Measurements from ENCODE around the gene PLCL2.

The PLCL2 gene

GRCh38 chr3:17013050-17013449 is 128.3 kb downstream of the PLCL2 start:
- no peaks in the 10 kb centered on the region for H3K27me3 ChIP-seq (ENCODE audit: low read length)
- H2AFZ ChIP-seq (ENCODE audit: low read depth, low read length, severe bottlenecking): no peak overlapping the region
- H3K79me2 ChIP-seq (ENCODE audit: insufficient read depth, low read length): no peaks in the 10 kb centered on the region
- no peak overlapping the region for H3K9ac ChIP-seq (ENCODE audit: low read length)
- H3K27ac ChIP-seq (ENCODE audit: low read depth, low read length): no peak overlapping the region
- no peak overlapping the region for H3K4me3 ChIP-seq (ENCODE audit: insufficient read depth, low read length, poor library complexity, severe bottlenecking)
- no peak overlapping the region for H3K4me2 ChIP-seq (ENCODE audit: low read depth, low read length, poor library complexity, severe bottlenecking)
- no peaks in the 10 kb centered on the region for H3K36me3 ChIP-seq (ENCODE audit: low read length)
- no peak for TF ChIP-seq EZH2phosphoT487 (conservative IDR thresholded peaks at IDR 0.05; ENCODE audit: low read length)
- TF ChIP-seq, protein P1, sequence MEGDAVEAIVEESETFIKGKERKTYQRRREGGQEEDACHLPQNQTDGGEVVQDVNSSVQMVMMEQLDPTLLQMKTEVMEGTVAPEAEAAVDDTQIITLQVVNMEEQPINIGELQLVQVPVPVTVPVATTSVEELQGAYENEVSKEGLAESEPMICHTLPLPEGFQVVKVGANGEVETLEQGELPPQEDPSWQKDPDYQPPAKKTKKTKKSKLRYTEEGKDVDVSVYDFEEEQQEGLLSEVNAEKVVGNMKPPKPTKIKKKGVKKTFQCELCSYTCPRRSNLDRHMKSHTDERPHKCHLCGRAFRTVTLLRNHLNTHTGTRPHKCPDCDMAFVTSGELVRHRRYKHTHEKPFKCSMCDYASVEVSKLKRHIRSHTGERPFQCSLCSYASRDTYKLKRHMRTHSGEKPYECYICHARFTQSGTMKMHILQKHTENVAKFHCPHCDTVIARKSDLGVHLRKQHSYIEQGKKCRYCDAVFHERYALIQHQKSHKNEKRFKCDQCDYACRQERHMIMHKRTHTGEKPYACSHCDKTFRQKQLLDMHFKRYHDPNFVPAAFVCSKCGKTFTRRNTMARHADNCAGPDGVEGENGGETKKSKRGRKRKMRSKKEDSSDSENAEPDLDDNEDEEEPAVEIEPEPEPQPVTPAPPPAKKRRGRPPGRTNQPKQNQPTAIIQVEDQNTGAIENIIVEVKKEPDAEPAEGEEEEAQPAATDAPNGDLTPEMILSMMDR (IDR thresholded peaks at IDR 0.05; ENCODE audit: insufficient read depth, low read length, poor library complexity, severe bottlenecking): no peak
- H3F3A ChIP-seq (ENCODE audit: insufficient read depth): no peaks in the 10 kb centered on the region
- no peaks in the 10 kb centered on the region for H3K9me2 ChIP-seq (replicated peaks; ENCODE audit: insufficient read depth, low read length)
- no peaks in the 10 kb centered on the region for H4K20me1 ChIP-seq (ENCODE audit: low read depth, low read length)
- H3K9me3 ChIP-seq (ENCODE audit: insufficient read depth, low read length): no peaks in the 10 kb centered on the region

GRCh38 chr3:17013571-17013970 is 128.8 kb downstream of the PLCL2 start:
- Histone ChIP-seq H3K79me2 (ENCODE audit: insufficient read depth, low read length) (no peaks in the 10 kb centered on the region), H3K36me3 (ENCODE audit: low read length) (no peaks in the 10 kb centered on the region), H4K20me1 (ENCODE audit: low read depth, low read length) (no peaks in the 10 kb centered on the region), H3K9me3 (ENCODE audit: insufficient read depth, low read length) (no peaks in the 10 kb centered on the region), H3K4me2 (ENCODE audit: low read depth, low read length, poor library complexity, severe bottlenecking) (no peak overlapping the region), H3K27me3 (ENCODE audit: low read length) (no peaks in the 10 kb centered on the region), H3K9me2 (replicated peaks; ENCODE audit: insufficient read depth, low read length) (no peaks in the 10 kb centered on the region), H3K27ac (ENCODE audit: low read depth, low read length) (no peak overlapping the region), H3K9ac (ENCODE audit: low read length) (no peak overlapping the region), H3K4me3 (ENCODE audit: insufficient read depth, low read length, poor library complexity, severe bottlenecking) (no peak overlapping the region), H2AFZ (ENCODE audit: low read depth, low read length, severe bottlenecking) (no peak overlapping the region), H3F3A (ENCODE audit: insufficient read depth) (no peaks in the 10 kb centered on the region)
- no peak for TF ChIP-seq EZH2phosphoT487 (conservative IDR thresholded peaks at IDR 0.05; ENCODE audit: low read length)
- TF ChIP-seq, protein P1 (IDR thresholded peaks at IDR 0.05; ENCODE audit: insufficient read depth, low read length, poor library complexity, severe bottlenecking): no peak

DNA sequence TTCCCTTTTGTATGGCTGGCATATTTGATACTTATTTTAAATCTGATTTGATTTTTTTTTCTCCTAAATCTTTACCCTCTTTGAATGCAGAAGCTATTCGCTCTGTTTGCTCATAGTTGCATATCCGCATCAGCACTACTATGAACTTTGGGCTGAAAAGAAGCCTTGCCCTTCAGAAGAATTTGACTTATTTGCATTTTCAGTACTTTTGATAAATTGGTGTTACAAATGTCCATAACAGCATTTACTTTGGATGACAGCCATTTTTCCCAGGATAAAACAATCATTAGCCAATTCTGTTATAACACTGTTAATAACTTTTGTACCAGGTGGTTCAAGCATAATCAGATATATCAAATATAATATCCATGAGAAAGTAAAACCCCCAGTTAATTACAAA is 129.5 kb downstream of the PLCL2 start:
- Histone ChIP-seq H3K27me3 (ENCODE audit: low read length) (no peaks in the 10 kb centered on the region), H2AFZ (ENCODE audit: low read depth, low read length, severe bottlenecking) (no peak overlapping the region), H3K9me2 (replicated peaks; ENCODE audit: insufficient read depth, low read length) (no peaks in the 10 kb centered on the region)

More for the DNA sequence above, 129.5 kb downstream of the PLCL2 start:
- H3K9me3 ChIP-seq (ENCODE audit: insufficient read depth, low read length): no peaks in the 10 kb centered on the region
- no peaks in the 10 kb centered on the region for H3F3A ChIP-seq (ENCODE audit: insufficient read depth)
- no peak overlapping the region for H3K4me2 ChIP-seq (ENCODE audit: low read depth, low read length, poor library complexity, severe bottlenecking)
- H4K20me1 ChIP-seq (ENCODE audit: low read depth, low read length): no peaks in the 10 kb centered on the region
- no peak overlapping the region for H3K27ac ChIP-seq (ENCODE audit: low read depth, low read length)
- H3K9ac ChIP-seq (ENCODE audit: low read length): no peak overlapping the region
- H3K79me2 ChIP-seq (ENCODE audit: insufficient read depth, low read length): no peaks in the 10 kb centered on the region
- no peak overlapping the region for H3K4me3 ChIP-seq (ENCODE audit: insufficient read depth, low read length, poor library complexity, severe bottlenecking)
- no peaks in the 10 kb centered on the region for H3K36me3 ChIP-seq (ENCODE audit: low read length)
- TF ChIP-seq, protein P1 (IDR thresholded peaks at IDR 0.05; ENCODE audit: insufficient read depth, low read length, poor library complexity, severe bottlenecking): no peak
- no peak for TF ChIP-seq EZH2phosphoT487 (conservative IDR thresholded peaks at IDR 0.05; ENCODE audit: low read length)

All from SU-DHL-6 (cell line).